Ishikawa (cell line): ENCODE results near the gene CMTM7.

Experiments
- CEBPB ChIP-seq: IDR thresholded peaks from 2 replicates; pipeline ENCODE4 v1.6.1; 2012
- CREB1 ChIP-seq: IDR thresholded peaks from 2 replicates; pipeline ENCODE4 v1.6.1; 2012; ENCODE audit warnings: low read depth
- EGR1 ChIP-seq: IDR thresholded peaks from 2 replicates; pipeline ENCODE4 v1.6.1; 2012
- EP300 ChIP-seq: IDR thresholded peaks from 2 replicates; pipeline ENCODE4 v1.6.1; 2012; ENCODE audit warnings: borderline replicate concordance
- FOXM1 ChIP-seq: IDR thresholded peaks from 2 replicates; pipeline ENCODE4 v1.6.1; 2012; ENCODE audit warnings: low read depth, borderline replicate concordance
- MAX ChIP-seq: IDR thresholded peaks from 2 replicates; pipeline ENCODE4 v1.6.1; 2012
- NFIC ChIP-seq: IDR thresholded peaks from 2 replicates; pipeline ENCODE4 v1.6.1; 2012
- RAD21 ChIP-seq: IDR thresholded peaks from 2 replicates; pipeline ENCODE4 v1.6.1; 2012; ENCODE audit warnings: low read depth
- REST ChIP-seq: IDR thresholded peaks from 2 replicates; pipeline ENCODE4 v1.6.1; 2012; ENCODE audit warnings: low read depth, mild to moderate bottlenecking
- TAF1 ChIP-seq: IDR thresholded peaks from 2 replicates; pipeline ENCODE4 v1.6.1; 2012; ENCODE audit warnings: low read depth, mild to moderate bottlenecking
- TCF12 ChIP-seq: IDR thresholded peaks from 2 replicates; pipeline ENCODE4 v1.6.1; 2012; ENCODE audit warnings: low read depth
- USF1 ChIP-seq: IDR thresholded peaks from 2 replicates; pipeline ENCODE4 v1.6.1; 2012
- YY1 ChIP-seq: IDR thresholded peaks from 2 replicates; pipeline ENCODE4 v1.6.1; 2012; ENCODE audit warnings: low read depth

- no peak for TF ChIP-seq NFIC
- no peak for TF ChIP-seq FOXM1
- TF ChIP-seq REST, result no peak
- TF ChIP-seq EP300, result no peak
- no peak for TF ChIP-seq EGR1
- TF ChIP-seq RAD21, result no peak
- TF ChIP-seq YY1, result no peak
- TF ChIP-seq CEBPB, result no peak
- TF ChIP-seq MAX, result no peak
- no peak for TF ChIP-seq CREB1
- TF ChIP-seq USF1, result no peak
- no peak for TF ChIP-seq TAF1
- no peak for TF ChIP-seq TCF12
These were observed 39.1 kb upstream of the CMTM7 start for GRCh38 chr3:32352563-32352962.
